Erythroblast (primary cell): ENCODE measurements around the gene MTERF1.

Experiments
- GATA1 ChIP-seq: IDR thresholded peaks from 2 replicates; pipeline ENCODE4 v1.6.1; 2011; ENCODE audit warnings: low read depth, mild to moderate bottlenecking, control low read depth, low read length, moderate library complexity
- POLR2A ChIP-seq: IDR thresholded peaks from 2 replicates; pipeline ENCODE4 v1.6.1; 2011; ENCODE audit warnings: mild to moderate bottlenecking, low read length

DNA sequence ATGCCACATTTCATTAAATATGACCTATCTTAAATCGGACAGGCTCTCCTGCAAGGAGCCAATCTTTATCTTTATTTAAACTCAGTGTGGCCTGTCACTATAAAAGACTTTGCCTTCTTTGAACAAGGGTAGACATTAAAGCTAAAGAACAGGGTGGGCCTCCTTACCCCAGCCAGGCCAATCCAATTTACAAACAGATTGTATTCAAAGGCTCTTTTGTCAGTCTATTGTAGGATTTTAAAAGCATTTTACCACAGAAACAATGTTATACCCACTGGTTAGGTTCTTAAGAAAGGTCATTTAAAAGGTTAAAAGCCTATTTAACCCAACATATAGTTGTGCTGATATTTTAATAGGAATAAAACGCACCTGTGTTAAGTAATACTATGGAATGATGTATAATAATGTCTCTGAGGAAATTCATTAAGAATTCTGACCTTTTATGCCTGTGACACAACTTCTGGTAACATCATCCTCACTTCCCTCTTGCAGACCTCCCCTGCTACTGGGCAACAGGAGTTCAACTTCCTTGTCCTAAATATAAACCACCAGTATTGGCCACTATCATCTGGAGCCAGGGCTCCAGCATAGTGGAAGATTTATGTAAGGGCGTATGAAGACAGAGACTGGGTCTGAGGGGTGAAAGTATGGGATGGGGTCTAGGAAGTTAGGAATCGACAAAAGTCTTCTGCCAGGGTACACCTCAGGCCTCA is 32.5 kb downstream of the MTERF1 start:
- TF ChIP-seq POLR2A (no peak), GATA1 (no peak)
